GM12873 (cell line): Measurements from ENCODE around the gene TENM4.

Experiments used
- CTCF ChIP-seq: IDR thresholded peaks from 2 replicates; pipeline ENCODE4 v1.5.1; 2012; ENCODE audit warnings: low read depth, mild to moderate bottlenecking, moderate library complexity, low read length, control low read depth; ENCODE audit not compliant: insufficient read depth; ENCODE audit errors: missing control alignments

Gene TENM4

GRCh38 chr11:79080551-79080950, 360.3 kb downstream of the TENM4 start:
- TF ChIP-seq CTCF, result no peak

- TF ChIP-seq CTCF, result no peak
Observed at GRCh38 chr11:79078999-79079398, 361.8 kb downstream of the TENM4 start.

GRCh38 chr11:79078456-79078855, 362.4 kb downstream of the TENM4 start:
- TF ChIP-seq CTCF, result no peak

GRCh38 chr11:79077702-79078330, 363.0 kb downstream of the TENM4 start:
- no peak for TF ChIP-seq CTCF

GRCh38 chr11:79076526-79077115, 364.2 kb downstream of the TENM4 start:
- peak; percentile 66 for TF ChIP-seq CTCF

- TF ChIP-seq CTCF, result no peak
Observed at GRCh38 chr11:79074547-79074946, 366.3 kb downstream of the TENM4 start.

- no peak for TF ChIP-seq CTCF
Observed at GRCh38 chr11:79071190-79071589, 369.6 kb downstream of the TENM4 start.
